K562 (cell line): Measurements from ENCODE around the gene OPA3. TPM values are rescaled to one million over a fixed set of nuclear protein-coding genes. Genes with fewer than 3 reads are reported as not detected.

Experiments
- ATF7 ChIP-seq: fragments of 450-650 bp; IDR thresholded peaks from 2 replicates; pipeline ENCODE4 v1.7.1; 2014; ENCODE audit warnings: mild to moderate bottlenecking, moderate library complexity
- ESRRA ChIP-seq: fragments of 450-650 bp; IDR thresholded peaks from 2 replicates; pipeline ENCODE4 v1.6.1; 2014; ENCODE audit warnings: low read depth, mild to moderate bottlenecking, moderate library complexity, borderline replicate concordance
- ETV5 ChIP-seq: sonication (generic); formaldehyde crosslinking; IDR thresholded peaks from 2 replicates; pipeline ENCODE4 v1.4.0; 2020; ENCODE audit warnings: low read depth, mild to moderate bottlenecking, missing genetic modification reagents
- HSF4 ChIP-seq: fragments of 250-450 bp; sonication (Bioruptor Pico); IDR thresholded peaks from 2 replicates; pipeline ENCODE4 v2.1.2; 2022; ENCODE audit warnings: mild to moderate bottlenecking, moderate library complexity, borderline replicate concordance
- IFI16 ChIP-seq: fragments of 250-450 bp; sonication (Bioruptor Pico); IDR thresholded peaks from 2 replicates; pipeline ENCODE4 v2.1.2; 2022; ENCODE audit warnings: mild to moderate bottlenecking, inconsistent platforms
- KHSRP ChIP-seq: fragments of 450-650 bp; IDR thresholded peaks from 2 replicates; pipeline ENCODE4 v1.6.1; 2017
- MAZ ChIP-seq, 2 experiments: fragments of 450-650 bp in 1 of 2; sonication (generic) in 1 of 2; formaldehyde crosslinking; IDR thresholded peaks in 1 of 2; conservative IDR thresholded peaks in 1 of 2; 2 replicates each; pipeline versions ENCODE4 v1.4.0 to v1.5.0; 2020; ENCODE audit warnings: mild to moderate bottlenecking in 1 of 2, missing genetic modification reagents in 1 of 2
- PURB ChIP-seq: sonication (generic); formaldehyde crosslinking; IDR thresholded peaks from 2 replicates; pipeline ENCODE4 v1.9.0; 2021; ENCODE audit warnings: low read depth, mild to moderate bottlenecking, missing genetic modification reagents
- SIX5 ChIP-seq, 2 experiments: IDR thresholded peaks; 2 replicates each; pipeline ENCODE4 v1.6.1; 2011; ENCODE audit warnings: low read length in 2 of 2, borderline replicate concordance in 1 of 2, low read depth in 1 of 2, mild to moderate bottlenecking in 1 of 2, moderate library complexity in 1 of 2; ENCODE audit not compliant: insufficient read depth in 1 of 2
- ZFPM2 ChIP-seq: fragments of 250-450 bp; sonication (Bioruptor Pico); IDR thresholded peaks from 2 replicates; pipeline ENCODE4 v1.5.1; 2022; ENCODE audit warnings: mild to moderate bottlenecking
- polyA plus RNA-seq, 8 experiments: library from polyadenylated mRNA; depleted of rRNA in 4 of 8; stranded (reverse) in 5 of 8; unstranded in 3 of 8; fragments of >200 nt; fragmentation: Nextera tagmentation in 2 of 8; fragmentation: Illumina TruSeq in 1 of 8; extraction: Ambion mirVana in 2 of 8; extraction: Trizol in 1 of 8; gene quantifications; 2 replicates each; pipeline versions ENCODE4 v1.2.1 to v1.2.3, GENCODE V29; 2011 to 2014; ENCODE audit warnings: inconsistent platforms in 1 of 8, missing spikeins in 1 of 8
- total RNA-seq, 7 experiments: library from RNA; depleted of rRNA in 6 of 7; stranded (reverse); fragments of >200 nt in 6 of 7; fragmentation: Illumina TruSeq in 2 of 7; extraction: Trizol in 2 of 7; gene quantifications; 2 replicates each; pipeline versions ENCODE4 v1.2.1 to v1.2.3, GENCODE V29; 2011 to 2021; ENCODE audit warnings: low replicate concordance in 1 of 7
- TF ChIP-seq, protein P1 (sequence below), 2 experiments: fragments of 450-650 bp in 1 of 2; IDR thresholded peaks; 2 replicates each; pipeline ENCODE4 v1.6.1; 2011 to 2017; ENCODE audit warnings: low read depth in 2 of 2, antibody characterized with exemption in 1 of 2, borderline replicate concordance in 1 of 2, low read length in 1 of 2, mild to moderate bottlenecking in 1 of 2, mixed read lengths in 1 of 2; ENCODE audit not compliant: control insufficient read depth in 1 of 2
- TF ChIP-seq, protein P2 (sequence below): sonication (generic); formaldehyde crosslinking; IDR thresholded peaks from 2 replicates; pipeline ENCODE4 v1.8.1; 2023; ENCODE audit warnings: mild to moderate bottlenecking, missing genetic modification reagents
- TF ChIP-seq, protein P3 (sequence below): fragments of 450-650 bp; formaldehyde crosslinking; IDR thresholded peaks from 2 replicates; pipeline ENCODE4 v1.4.0; 2020; ENCODE audit warnings: mild to moderate bottlenecking, mixed read lengths

Gene OPA3
- total and polyA plus RNA-seq, 9 of the 15 experiments (the other 6 are each of a cell fraction or from before 2014, with no cell fraction given) = 1.4 to 18.8 (median 9.0) TPM

DNA sequence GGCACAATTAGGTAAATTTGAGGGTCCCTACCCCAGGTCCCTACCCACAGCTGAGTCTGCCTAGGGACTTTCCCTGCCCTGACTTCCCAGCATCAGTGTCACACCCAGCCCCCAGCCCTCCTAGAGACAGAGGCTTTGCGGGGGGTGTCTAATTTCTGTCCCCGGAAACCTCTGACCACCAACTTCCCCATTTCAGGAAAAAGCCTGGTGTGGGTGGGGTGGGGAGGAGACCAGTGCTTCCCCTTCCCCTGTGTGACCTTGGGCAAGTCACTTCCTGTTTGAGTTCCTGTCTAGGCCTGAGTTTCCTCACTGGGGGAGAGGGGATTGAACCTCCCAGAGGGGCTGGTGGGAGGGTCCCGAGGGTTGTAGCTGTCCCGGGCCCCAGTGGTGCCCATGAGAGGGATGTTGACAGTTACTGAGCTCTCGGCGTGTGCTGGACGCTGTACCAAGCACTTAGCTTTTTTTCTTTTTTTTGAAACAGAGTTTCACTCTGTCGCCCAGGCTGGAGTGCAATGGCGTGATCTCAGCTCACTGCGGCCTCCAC, 69.4 kb downstream of the OPA3 start (continued):
- TF ChIP-seq, protein P1, sequence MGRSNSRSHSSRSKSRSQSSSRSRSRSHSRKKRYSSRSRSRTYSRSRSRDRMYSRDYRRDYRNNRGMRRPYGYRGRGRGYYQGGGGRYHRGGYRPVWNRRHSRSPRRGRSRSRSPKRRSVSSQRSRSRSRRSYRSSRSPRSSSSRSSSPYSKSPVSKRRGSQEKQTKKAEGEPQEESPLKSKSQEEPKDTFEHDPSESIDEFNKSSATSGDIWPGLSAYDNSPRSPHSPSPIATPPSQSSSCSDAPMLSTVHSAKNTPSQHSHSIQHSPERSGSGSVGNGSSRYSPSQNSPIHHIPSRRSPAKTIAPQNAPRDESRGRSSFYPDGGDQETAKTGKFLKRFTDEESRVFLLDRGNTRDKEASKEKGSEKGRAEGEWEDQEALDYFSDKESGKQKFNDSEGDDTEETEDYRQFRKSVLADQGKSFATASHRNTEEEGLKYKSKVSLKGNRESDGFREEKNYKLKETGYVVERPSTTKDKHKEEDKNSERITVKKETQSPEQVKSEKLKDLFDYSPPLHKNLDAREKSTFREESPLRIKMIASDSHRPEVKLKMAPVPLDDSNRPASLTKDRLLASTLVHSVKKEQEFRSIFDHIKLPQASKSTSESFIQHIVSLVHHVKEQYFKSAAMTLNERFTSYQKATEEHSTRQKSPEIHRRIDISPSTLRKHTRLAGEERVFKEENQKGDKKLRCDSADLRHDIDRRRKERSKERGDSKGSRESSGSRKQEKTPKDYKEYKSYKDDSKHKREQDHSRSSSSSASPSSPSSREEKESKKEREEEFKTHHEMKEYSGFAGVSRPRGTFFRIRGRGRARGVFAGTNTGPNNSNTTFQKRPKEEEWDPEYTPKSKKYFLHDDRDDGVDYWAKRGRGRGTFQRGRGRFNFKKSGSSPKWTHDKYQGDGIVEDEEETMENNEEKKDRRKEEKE (IDR thresholded peaks at IDR 0.05; ENCODE audit: borderline replicate concordance in 1 of 2, control insufficient read depth in 1 of 2, low read depth in 2 of 2, low read length in 1 of 2) = no peak
- TF ChIP-seq IFI16 = no peak
- no peak for TF ChIP-seq KHSRP
- TF ChIP-seq ETV5 (CRISPR knock-in tag) = peak; percentile 72
- TF ChIP-seq ATF7 = peak; percentile 53; the same call in 1 of the 2 replicates
- TF ChIP-seq, protein P2, sequence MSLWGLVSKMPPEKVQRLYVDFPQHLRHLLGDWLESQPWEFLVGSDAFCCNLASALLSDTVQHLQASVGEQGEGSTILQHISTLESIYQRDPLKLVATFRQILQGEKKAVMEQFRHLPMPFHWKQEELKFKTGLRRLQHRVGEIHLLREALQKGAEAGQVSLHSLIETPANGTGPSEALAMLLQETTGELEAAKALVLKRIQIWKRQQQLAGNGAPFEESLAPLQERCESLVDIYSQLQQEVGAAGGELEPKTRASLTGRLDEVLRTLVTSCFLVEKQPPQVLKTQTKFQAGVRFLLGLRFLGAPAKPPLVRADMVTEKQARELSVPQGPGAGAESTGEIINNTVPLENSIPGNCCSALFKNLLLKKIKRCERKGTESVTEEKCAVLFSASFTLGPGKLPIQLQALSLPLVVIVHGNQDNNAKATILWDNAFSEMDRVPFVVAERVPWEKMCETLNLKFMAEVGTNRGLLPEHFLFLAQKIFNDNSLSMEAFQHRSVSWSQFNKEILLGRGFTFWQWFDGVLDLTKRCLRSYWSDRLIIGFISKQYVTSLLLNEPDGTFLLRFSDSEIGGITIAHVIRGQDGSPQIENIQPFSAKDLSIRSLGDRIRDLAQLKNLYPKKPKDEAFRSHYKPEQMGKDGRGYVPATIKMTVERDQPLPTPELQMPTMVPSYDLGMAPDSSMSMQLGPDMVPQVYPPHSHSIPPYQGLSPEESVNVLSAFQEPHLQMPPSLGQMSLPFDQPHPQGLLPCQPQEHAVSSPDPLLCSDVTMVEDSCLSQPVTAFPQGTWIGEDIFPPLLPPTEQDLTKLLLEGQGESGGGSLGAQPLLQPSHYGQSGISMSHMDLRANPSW (CRISPR knock-in tag) = no peak
- TF ChIP-seq ZFPM2 = no peak
- TF ChIP-seq, protein P3, sequence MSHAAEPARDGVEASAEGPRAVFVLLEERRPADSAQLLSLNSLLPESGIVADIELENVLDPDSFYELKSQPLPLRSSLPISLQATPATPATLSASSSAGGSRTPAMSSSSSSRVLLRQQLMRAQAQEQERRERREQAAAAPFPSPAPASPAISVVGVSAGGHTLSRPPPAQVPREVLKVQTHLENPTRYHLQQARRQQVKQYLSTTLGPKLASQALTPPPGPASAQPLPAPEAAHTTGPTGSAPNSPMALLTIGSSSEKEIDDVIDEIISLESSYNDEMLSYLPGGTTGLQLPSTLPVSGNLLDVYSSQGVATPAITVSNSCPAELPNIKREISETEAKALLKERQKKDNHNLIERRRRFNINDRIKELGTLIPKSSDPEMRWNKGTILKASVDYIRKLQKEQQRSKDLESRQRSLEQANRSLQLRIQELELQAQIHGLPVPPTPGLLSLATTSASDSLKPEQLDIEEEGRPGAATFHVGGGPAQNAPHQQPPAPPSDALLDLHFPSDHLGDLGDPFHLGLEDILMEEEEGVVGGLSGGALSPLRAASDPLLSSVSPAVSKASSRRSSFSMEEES = no peak
- no peak for TF ChIP-seq SIX5 (IDR thresholded peaks at IDR 0.05; ENCODE audit: borderline replicate concordance in 1 of 2, insufficient read depth in 1 of 2, low read depth in 1 of 2, low read length in 2 of 2)
- TF ChIP-seq ESRRA = peak; percentile 99
- no peak for TF ChIP-seq PURB (CRISPR knock-in tag)
- peak in 1 of 2 experiments; percentile 86; a peak in 2 of 4 replicates for TF ChIP-seq MAZ (CRISPR knock-in tag; conservative IDR thresholded peaks at IDR 0.05 in 1 of 2, IDR thresholded peaks at IDR 0.05 in 1 of 2)
- TF ChIP-seq HSF4 (CRISPR knock-in tag) = no peak
